Measurements from ENCODE around the gene LRRC17. TPM values are rescaled to one million over a fixed set of nuclear protein-coding genes. Genes with fewer than 3 reads are reported as not detected.
"Not testable (repeated sequence)": the region's sequence is repeated elsewhere in the genome, so short reads cannot be mapped to it uniquely, and the experiment has no call there.

The LRRC17 gene
- total RNA-seq, 2 experiments from 2014 or later = 0.22 TPM; not detected in 1

DNA sequence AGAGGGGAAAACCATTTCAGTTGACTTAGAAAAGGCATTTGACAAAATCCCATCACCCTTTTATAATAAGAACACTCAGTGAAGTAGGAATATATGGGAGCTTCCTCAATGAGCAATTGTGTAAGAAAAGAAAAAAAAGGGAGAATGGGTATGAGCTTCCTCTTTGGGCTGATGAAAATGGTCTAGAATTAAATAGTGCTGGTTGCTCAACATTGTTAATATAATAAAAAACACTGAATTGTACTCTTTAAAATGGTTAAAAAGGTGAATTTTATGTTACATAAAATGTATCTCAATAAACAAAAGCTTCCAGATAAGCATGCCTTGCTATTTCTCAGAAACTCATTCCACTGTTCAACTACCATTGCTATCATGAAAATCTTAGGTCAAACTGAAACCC, 40.6 kb downstream of the LRRC17 start:
- intact Hi-C loops (cut with DNase I, micrococcal nuclease) = no loop called here
- Histone ChIP-seq H3K4me3 (ENCODE audit: low read length) (no peak overlapping the region), H3K4me1 (ENCODE audit: insufficient read depth, low read length) (no peaks in the 10 kb centered on the region), H3K9me3 (ENCODE audit: control insufficient read depth in 1 of 2, insufficient read depth in 1 of 2, low read length in 2 of 2) (no peaks in the 10 kb centered on the region), H3K36me3 (ENCODE audit: insufficient read depth, low read length) (no peaks in the 10 kb centered on the region), H3K27ac (ENCODE audit: low read depth in 1 of 2, low read length in 2 of 2) (no peak overlapping the region), H3K27me3 (ENCODE audit: control insufficient read depth in 1 of 2, insufficient read depth in 2 of 2, low read length in 2 of 2) (no peaks in the 10 kb centered on the region)
- POLR2A ChIA-PET = no interaction called here
- Mint-ChIP-seq H3K9me3 (peaks cover 13% of the 10 kb centered on the region), H3K4me1 (ENCODE audit: low read depth) (no peaks in the 10 kb centered on the region), H3K27ac (no peak overlapping the region), H3K4me3 (no peak overlapping the region), H3K27me3 (no peaks in the 10 kb centered on the region), H3K36me3 (ENCODE audit: low read depth) (peaks cover 21% of the 10 kb centered on the region)
- ATAC-seq (ENCODE audit: poor library complexity) = no peak
- no peak for TF ChIP-seq CTCF (IDR thresholded peaks at IDR 0.05)
- CTCF ChIA-PET = no interaction called here
- no peak for DNase-seq

DNA sequence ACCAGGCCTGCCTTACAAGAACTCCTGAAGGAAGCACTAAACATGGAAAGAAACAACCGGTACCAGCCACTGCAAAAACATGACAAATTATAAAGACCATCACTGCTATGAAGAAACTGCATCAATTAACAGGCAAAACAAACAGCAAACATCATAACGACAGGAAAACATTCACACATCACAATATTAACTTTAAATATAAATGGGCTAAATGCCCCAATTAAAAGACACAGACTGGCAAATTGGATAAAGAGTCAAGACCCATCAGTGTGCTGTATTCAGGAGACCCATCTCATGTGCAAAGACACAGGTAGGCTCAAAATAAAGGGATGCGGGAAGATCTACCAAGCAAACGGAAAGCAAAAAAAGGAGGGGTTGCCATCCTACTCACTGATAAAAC, 41.6 kb downstream of the LRRC17 start:
- H3K27ac Mint-ChIP-seq; POLR2A ChIA-PET; DNase-seq; H3K4me1 ChIP-seq (ENCODE audit: insufficient read depth, low read length); H3K4me1 Mint-ChIP-seq (ENCODE audit: low read depth); CTCF ChIA-PET; H3K36me3 ChIP-seq (ENCODE audit: insufficient read depth, low read length); H3K4me3 Mint-ChIP-seq; H3K27ac ChIP-seq (ENCODE audit: low read depth in 1 of 2, low read length in 2 of 2); H3K9me3 ChIP-seq (ENCODE audit: control insufficient read depth in 1 of 2, insufficient read depth in 1 of 2, low read length in 2 of 2); ATAC-seq (ENCODE audit: poor library complexity); H3K27me3 ChIP-seq (ENCODE audit: control insufficient read depth in 1 of 2, insufficient read depth in 2 of 2, low read length in 2 of 2); H3K4me3 ChIP-seq (ENCODE audit: low read length); intact Hi-C loops (cut with DNase I, micrococcal nuclease); H3K27me3 Mint-ChIP-seq: not testable (repeated sequence)
- H3K9me3 Mint-ChIP-seq = peaks cover 13% of the 10 kb centered on the region
- peaks cover 21% of the 10 kb centered on the region for H3K36me3 Mint-ChIP-seq (ENCODE audit: low read depth)

- H3K36me3 ChIP-seq (ENCODE audit: insufficient read depth, low read length); POLR2A ChIA-PET; H3K27me3 ChIP-seq (ENCODE audit: control insufficient read depth in 1 of 2, insufficient read depth in 2 of 2, low read length in 2 of 2); H3K9me3 ChIP-seq (ENCODE audit: control insufficient read depth in 1 of 2, insufficient read depth in 1 of 2, low read length in 2 of 2); H3K4me3 ChIP-seq (ENCODE audit: low read length); DNase-seq; H3K27ac ChIP-seq (ENCODE audit: low read depth in 1 of 2, low read length in 2 of 2); ATAC-seq (ENCODE audit: poor library complexity); H3K27me3 Mint-ChIP-seq; H3K4me3 Mint-ChIP-seq; H3K9me3 Mint-ChIP-seq; H3K4me1 ChIP-seq (ENCODE audit: insufficient read depth, low read length); CTCF ChIA-PET; H3K4me1 Mint-ChIP-seq (ENCODE audit: low read depth); H3K27ac Mint-ChIP-seq; intact Hi-C loops (cut with DNase I, micrococcal nuclease): not testable (repeated sequence)
- H3K36me3 Mint-ChIP-seq (ENCODE audit: low read depth) = peaks cover 21% of the 10 kb centered on the region
These were observed 45.2 kb downstream of the LRRC17 start for GRCh38 chr7:102958004-102958403.

DNA sequence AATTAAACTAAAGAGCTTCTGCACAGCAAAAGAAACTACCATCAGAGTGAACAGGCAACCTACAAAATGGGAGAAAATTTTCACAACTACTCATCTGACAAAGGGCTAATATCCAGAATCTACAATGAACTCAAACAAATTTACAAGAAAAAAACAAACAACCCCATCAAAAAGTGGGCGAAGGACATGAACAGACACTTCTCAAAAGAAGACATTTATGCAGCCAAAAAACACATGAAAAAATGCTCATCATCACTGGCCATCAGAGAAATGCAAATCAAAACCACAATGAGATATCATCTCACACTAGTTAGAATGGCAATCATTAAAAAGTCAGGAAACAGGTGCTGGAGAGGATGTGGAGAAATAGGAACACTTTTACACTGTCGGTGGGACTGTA, 49.2 kb downstream of the LRRC17 start:
- H3K27ac ChIP-seq (ENCODE audit: low read depth in 1 of 2, low read length in 2 of 2); DNase-seq; H3K36me3 ChIP-seq (ENCODE audit: insufficient read depth, low read length); H3K4me1 Mint-ChIP-seq (ENCODE audit: low read depth); CTCF ChIA-PET; H3K27ac Mint-ChIP-seq; H3K4me3 Mint-ChIP-seq; POLR2A ChIA-PET; H3K9me3 Mint-ChIP-seq; H3K4me1 ChIP-seq (ENCODE audit: insufficient read depth, low read length); intact Hi-C loops (cut with DNase I, micrococcal nuclease); H3K27me3 ChIP-seq (ENCODE audit: control insufficient read depth in 1 of 2, insufficient read depth in 2 of 2, low read length in 2 of 2); H3K27me3 Mint-ChIP-seq; H3K9me3 ChIP-seq (ENCODE audit: control insufficient read depth in 1 of 2, insufficient read depth in 1 of 2, low read length in 2 of 2); H3K36me3 Mint-ChIP-seq (ENCODE audit: low read depth); H3K4me3 ChIP-seq (ENCODE audit: low read length); ATAC-seq (ENCODE audit: poor library complexity): not testable (repeated sequence)

DNA sequence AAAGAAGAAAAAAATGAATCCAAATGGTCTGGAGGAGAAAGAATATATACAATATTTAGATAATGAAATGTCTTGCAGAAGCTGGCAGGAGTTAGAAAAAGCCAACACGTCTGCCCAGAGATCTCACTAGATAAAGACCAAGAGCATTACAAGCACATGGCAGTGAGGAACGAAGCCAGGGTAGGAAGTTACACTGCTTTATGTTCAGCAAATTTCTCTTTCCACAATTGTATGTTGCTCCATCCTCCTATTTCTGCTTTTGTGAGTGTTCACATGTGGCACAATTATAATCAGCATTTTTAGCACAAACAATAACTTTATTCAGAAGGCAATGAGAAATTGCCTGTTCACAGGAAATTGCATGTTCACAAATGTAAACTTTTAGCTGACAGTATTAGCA, 53.7 kb downstream of the LRRC17 start:
- H3K27ac Mint-ChIP-seq = no peak overlapping the region
- POLR2A ChIA-PET = no interaction called here
- intact Hi-C loops (cut with DNase I, micrococcal nuclease) = no loop called here
- no peaks in the 10 kb centered on the region for H3K4me1 Mint-ChIP-seq (ENCODE audit: low read depth)
- H3K36me3 Mint-ChIP-seq (ENCODE audit: low read depth) = no peaks in the 10 kb centered on the region
- no peaks in the 10 kb centered on the region for H3K27me3 Mint-ChIP-seq
- Histone ChIP-seq H3K4me3 (ENCODE audit: low read length) (no peak overlapping the region), H3K9me3 (ENCODE audit: control insufficient read depth in 1 of 2, insufficient read depth in 1 of 2, low read length in 2 of 2) (no peaks in the 10 kb centered on the region), H3K27ac (ENCODE audit: low read depth in 1 of 2, low read length in 2 of 2) (no peak overlapping the region), H3K27me3 (ENCODE audit: control insufficient read depth in 1 of 2, insufficient read depth in 2 of 2, low read length in 2 of 2) (no peaks in the 10 kb centered on the region), H3K36me3 (ENCODE audit: insufficient read depth, low read length) (no peaks in the 10 kb centered on the region), H3K4me1 (ENCODE audit: insufficient read depth, low read length) (no peaks in the 10 kb centered on the region)
- H3K4me3 Mint-ChIP-seq = no peak overlapping the region
- DNase-seq (no peak), ATAC-seq (ENCODE audit: poor library complexity) (no peak)
- no peaks in the 10 kb centered on the region for H3K9me3 Mint-ChIP-seq
- TF ChIP-seq CTCF (IDR thresholded peaks at IDR 0.05) = no peak
- CTCF ChIA-PET = no interaction called here
